Memory B cell (primary cell): Measurements from ENCODE around the gene GPR65.
A peak's percentile ranks its signal among the peaks of the same experiment; 100 is the strongest.

Experiments
- ATAC-seq: fragments of 150-1000 bp; cut with Tn5 transposase; 2 replicates; pipeline ENCODE4 v1.10.0; 2021; ENCODE audit warnings: low read depth, mild to moderate bottlenecking, moderate library complexity
- DNase-seq, 2 donors: peaks; one replicate each; pipeline ENCODE4 v3.0.0; 2022; ENCODE audit warnings: low spot score in 2 of 2
- H3K27ac Mint-ChIP-seq: one replicate; pipeline ENCODE4 v1.8.0; 2022; ENCODE audit warnings: mild to moderate bottlenecking, moderate library complexity, mixed read lengths
- H3K27me3 Mint-ChIP-seq: one replicate; pipeline ENCODE4 v1.8.0; 2022; ENCODE audit warnings: mixed read lengths
- H3K36me3 Mint-ChIP-seq: one replicate; pipeline ENCODE4 v1.8.0; 2022; ENCODE audit warnings: mild to moderate bottlenecking, mixed read lengths
- H3K4me1 Mint-ChIP-seq: one replicate; pipeline ENCODE4 v1.8.0; 2022; ENCODE audit warnings: mixed read lengths
- H3K4me3 Mint-ChIP-seq: one replicate; pipeline ENCODE4 v1.8.0; 2022; ENCODE audit warnings: mild to moderate bottlenecking, moderate library complexity, mixed read lengths
- H3K9me3 Mint-ChIP-seq: one replicate; pipeline ENCODE4 v1.8.0; 2022; ENCODE audit warnings: mixed read lengths

The GPR65 gene

GRCh38 chr14:88005050-88005481, at the start of gene GPR65:
GPR65 (plus strand) TSS chr14:88005135; CDS start chr14:88010848, 5,713 bp downstream.
- ATAC-seq (peak; percentile 64), DNase-seq (peak; percentile 23 to 59)
- H3K4me1 Mint-ChIP-seq: peaks cover 41% of the 10 kb centered on the region
- peak within 1 kb of the TSS; percentile 96 for H3K4me3 Mint-ChIP-seq
- H3K27ac Mint-ChIP-seq: peak within 1 kb of the TSS; percentile 99
- no peaks in the 10 kb centered on the region for H3K9me3 Mint-ChIP-seq
- no peaks in the 10 kb centered on the region for H3K27me3 Mint-ChIP-seq
- peaks cover 8% of the 10 kb centered on the region for H3K36me3 Mint-ChIP-seq

GRCh38 chr14:87955501-87955900, 49.4 kb upstream of the GPR65 start:
- Mint-ChIP-seq H3K4me3 (no peak overlapping the region), H3K9me3 (peaks cover 10% of the 10 kb centered on the region), H3K4me1 (peaks cover 22% of the 10 kb centered on the region), H3K36me3 (peaks cover 22% of the 10 kb centered on the region), H3K27me3 (no peaks in the 10 kb centered on the region), H3K27ac (no peak overlapping the region)
- no peak for DNase-seq
- no peak for ATAC-seq

GRCh38 chr14:87960013-87960787, 44.7 kb upstream of the GPR65 start:
- Mint-ChIP-seq H3K4me3 (no peak overlapping the region), H3K9me3 (peaks cover 10% of the 10 kb centered on the region), H3K27ac (peak overlapping the region; percentile 24), H3K27me3 (no peaks in the 10 kb centered on the region), H3K4me1 (peaks cover 8% of the 10 kb centered on the region), H3K36me3 (peaks cover 40% of the 10 kb centered on the region)
- ATAC-seq (no peak), DNase-seq (no peak)

- ATAC-seq: no peak
- Mint-ChIP-seq H3K4me3 (no peak overlapping the region), H3K27ac (peak overlapping the region; percentile 24), H3K4me1 (peaks cover 8% of the 10 kb centered on the region), H3K9me3 (peaks cover 10% of the 10 kb centered on the region), H3K27me3 (no peaks in the 10 kb centered on the region), H3K36me3 (peaks cover 38% of the 10 kb centered on the region)
- no peak for DNase-seq
These were observed 43.7 kb upstream of the GPR65 start for GRCh38 chr14:87961246-87961645.

GRCh38 chr14:87966816-87967215, 38.1 kb upstream of the GPR65 start:
- H3K27me3 Mint-ChIP-seq: no peaks in the 10 kb centered on the region
- no peak overlapping the region for H3K27ac Mint-ChIP-seq
- H3K36me3 Mint-ChIP-seq: peaks cover 18% of the 10 kb centered on the region
- H3K4me1 Mint-ChIP-seq: peaks cover 3% of the 10 kb centered on the region
- H3K4me3 Mint-ChIP-seq: no peak overlapping the region
- H3K9me3 Mint-ChIP-seq: no peaks in the 10 kb centered on the region
- no peak for ATAC-seq
- DNase-seq: no peak

GRCh38 chr14:87967496-87967895, 37.4 kb upstream of the GPR65 start:
- H3K27ac Mint-ChIP-seq: no peak overlapping the region
- peaks cover 3% of the 10 kb centered on the region for H3K4me1 Mint-ChIP-seq
- no peak for ATAC-seq
- H3K9me3 Mint-ChIP-seq: no peaks in the 10 kb centered on the region
- no peak overlapping the region for H3K4me3 Mint-ChIP-seq
- no peak for DNase-seq
- no peaks in the 10 kb centered on the region for H3K27me3 Mint-ChIP-seq
- H3K36me3 Mint-ChIP-seq: peaks cover 17% of the 10 kb centered on the region

- peak; percentile 26 for ATAC-seq
- Mint-ChIP-seq H3K27me3 (no peaks in the 10 kb centered on the region), H3K36me3 (peaks cover 19% of the 10 kb centered on the region), H3K27ac (no peak overlapping the region), H3K9me3 (no peaks in the 10 kb centered on the region), H3K4me3 (no peak overlapping the region), H3K4me1 (peaks cover 3% of the 10 kb centered on the region)
- DNase-seq: no peak
These were observed 33.9 kb upstream of the GPR65 start for GRCh38 chr14:87971010-87971409.

GRCh38 chr14:87975636-87976035, 29.3 kb upstream of the GPR65 start:
- Mint-ChIP-seq H3K9me3 (peaks cover 2% of the 10 kb centered on the region), H3K4me3 (no peak overlapping the region), H3K27me3 (no peaks in the 10 kb centered on the region), H3K27ac (no peak overlapping the region), H3K4me1 (peaks cover 3% of the 10 kb centered on the region), H3K36me3 (peaks cover 23% of the 10 kb centered on the region)
- DNase-seq (no peak), ATAC-seq (no peak)

GRCh38 chr14:87979689-87980088, 25.2 kb upstream of the GPR65 start:
- Mint-ChIP-seq H3K9me3 (peaks cover 2% of the 10 kb centered on the region), H3K27ac (no peak overlapping the region), H3K4me3 (no peak overlapping the region), H3K4me1 (no peaks in the 10 kb centered on the region), H3K27me3 (no peaks in the 10 kb centered on the region), H3K36me3 (peaks cover 19% of the 10 kb centered on the region)
- DNase-seq: no peak
- no peak for ATAC-seq

GRCh38 chr14:87989221-87989955, 15.5 kb upstream of the GPR65 start:
- no peaks in the 10 kb centered on the region for H3K9me3 Mint-ChIP-seq
- no peaks in the 10 kb centered on the region for H3K27me3 Mint-ChIP-seq
- DNase-seq: no peak
- H3K27ac Mint-ChIP-seq: no peak overlapping the region
- H3K4me3 Mint-ChIP-seq: no peak overlapping the region
- H3K36me3 Mint-ChIP-seq: peaks cover 9% of the 10 kb centered on the region
- ATAC-seq: no peak
- peaks cover 19% of the 10 kb centered on the region for H3K4me1 Mint-ChIP-seq

- H3K4me3 Mint-ChIP-seq: no peak overlapping the region
- H3K27ac Mint-ChIP-seq: no peak overlapping the region
- peaks cover 23% of the 10 kb centered on the region for H3K4me1 Mint-ChIP-seq
- H3K36me3 Mint-ChIP-seq: peaks cover 9% of the 10 kb centered on the region
- DNase-seq (no peak), ATAC-seq (no peak)
- no peaks in the 10 kb centered on the region for H3K9me3 Mint-ChIP-seq
- H3K27me3 Mint-ChIP-seq: no peaks in the 10 kb centered on the region
These were observed 15.0 kb upstream of the GPR65 start for GRCh38 chr14:87989956-87990299.

GRCh38 chr14:87990682-87991081, 14.3 kb upstream of the GPR65 start:
- H3K27ac Mint-ChIP-seq: no peak overlapping the region
- no peak for DNase-seq
- H3K4me1 Mint-ChIP-seq: peaks cover 28% of the 10 kb centered on the region
- H3K9me3 Mint-ChIP-seq: no peaks in the 10 kb centered on the region
- H3K4me3 Mint-ChIP-seq: no peak overlapping the region
- peaks cover 9% of the 10 kb centered on the region for H3K36me3 Mint-ChIP-seq
- H3K27me3 Mint-ChIP-seq: no peaks in the 10 kb centered on the region
- no peak for ATAC-seq

GRCh38 chr14:87992346-87992717, 12.6 kb upstream of the GPR65 start:
- Mint-ChIP-seq H3K27ac (peak overlapping the region; percentile 99), H3K4me3 (peak overlapping the region; percentile 94), H3K27me3 (no peaks in the 10 kb centered on the region), H3K36me3 (no peaks in the 10 kb centered on the region), H3K4me1 (peaks cover 34% of the 10 kb centered on the region), H3K9me3 (no peaks in the 10 kb centered on the region)
- DNase-seq: no peak
- ATAC-seq: no peak

- DNase-seq (peak; percentile 91 to 93), ATAC-seq (peak; percentile 74)
- no peaks in the 10 kb centered on the region for H3K9me3 Mint-ChIP-seq
- peak within 1 kb of the TSS; percentile 99 for H3K27ac Mint-ChIP-seq
- H3K4me1 Mint-ChIP-seq: peaks cover 34% of the 10 kb centered on the region
- no peaks in the 10 kb centered on the region for H3K27me3 Mint-ChIP-seq
- no peaks in the 10 kb centered on the region for H3K36me3 Mint-ChIP-seq
- H3K4me3 Mint-ChIP-seq: peak within 1 kb of the TSS; percentile 94
These were observed 12.0 kb upstream of the GPR65 start, which contains the start of gene GALC for GRCh38 chr14:87992718-87993628. GALC (minus strand) TSS chr14:87993182; CDS start chr14:87993164, 18 bp downstream.
